CD8-positive, alpha-beta memory T cell (primary cell): ENCODE results near the gene PDZK1IP1. TPM values are rescaled to one million over a fixed set of nuclear protein-coding genes. Genes with fewer than 3 reads are reported as not detected.
A peak's percentile ranks its signal among the peaks of the same experiment; 100 is the strongest.

Experiments
- CTCF ChIA-PET: fragments of 350-600 bp; sonication (Branson Sonifier 250); formaldehyde crosslinking; loops from one replicate; lab custom pipeline; 2021; ENCODE audit warnings: antibody characterized with exemption; lab: Charles Lee
- POLR2A ChIA-PET: fragments of 350-600 bp; sonication (Branson Sonifier 250); formaldehyde crosslinking; loops from one replicate; lab custom pipeline; 2021; ENCODE audit warnings: antibody characterized with exemption; lab: Charles Lee
- DNase-seq, 5 donors: peaks; one replicate each; pipeline versions ENCODE4 v3.0.0 to v3.0.0-alpha.2; 2020 to 2022; ENCODE audit warnings: mixed read lengths in 1 of 5
- H3K27ac ChIP-seq: one replicate; pipeline ENCODE4 v1.7.0; 2013; ENCODE audit warnings: low read depth, mild to moderate bottlenecking, low read length, moderate library complexity
- H3K27me3 ChIP-seq: 2 replicates; pipeline ENCODE4 v1.7.0; 2013; ENCODE audit warnings: low read length, mild to moderate bottlenecking; ENCODE audit not compliant: insufficient read depth, poor library complexity, severe bottlenecking
- H3K36me3 ChIP-seq: 2 replicates; pipeline ENCODE4 v1.7.0; 2013; ENCODE audit warnings: mild to moderate bottlenecking, low read length, moderate library complexity; ENCODE audit not compliant: insufficient read depth
- H3K4me1 ChIP-seq: 2 replicates; pipeline ENCODE4 v1.7.0; 2013; ENCODE audit warnings: mild to moderate bottlenecking, low read length, moderate library complexity; ENCODE audit not compliant: insufficient read depth
- H3K4me3 ChIP-seq: 2 replicates; pipeline ENCODE4 v1.7.0; 2013; ENCODE audit warnings: mild to moderate bottlenecking, low read length
- H3K9me3 ChIP-seq: 2 replicates; pipeline ENCODE4 v1.7.0; 2013; ENCODE audit warnings: mild to moderate bottlenecking, low read length
- H3K27ac Mint-ChIP-seq, 8 donors: one replicate each; pipeline ENCODE4 v1.8.0; 2020 to 2021; ENCODE audit warnings: mixed read lengths in 8 of 8, mild to moderate bottlenecking in 6 of 8, inconsistent platforms in 3 of 8, moderate library complexity in 3 of 8
- H3K27me3 Mint-ChIP-seq, 2 donors: one replicate each; pipeline ENCODE4 v1.8.0; 2020 to 2021; ENCODE audit warnings: mixed read lengths in 2 of 2, mild to moderate bottlenecking in 1 of 2, moderate library complexity in 1 of 2
- H3K36me3 Mint-ChIP-seq, 3 donors: one replicate each; pipeline ENCODE4 v1.8.0; 2020 to 2021; ENCODE audit warnings: mixed read lengths in 3 of 3, inconsistent platforms in 1 of 3, mild to moderate bottlenecking in 1 of 3
- H3K4me1 Mint-ChIP-seq, 3 donors: one replicate each; pipeline ENCODE4 v1.8.0; 2020 to 2021; ENCODE audit warnings: mixed read lengths in 3 of 3, inconsistent platforms in 1 of 3, mild to moderate bottlenecking in 1 of 3
- H3K4me3 Mint-ChIP-seq, 7 donors: one replicate each; pipeline ENCODE4 v1.8.0; 2020 to 2021; ENCODE audit warnings: mixed read lengths in 7 of 7, mild to moderate bottlenecking in 6 of 7, moderate library complexity in 4 of 7, inconsistent platforms in 2 of 7
- H3K9me3 Mint-ChIP-seq, 5 donors: one replicate each; pipeline ENCODE4 v1.8.0; 2020 to 2022; ENCODE audit warnings: mixed read lengths in 5 of 5, mild to moderate bottlenecking in 3 of 5, moderate library complexity in 2 of 5, inconsistent platforms in 1 of 5
- polyA plus RNA-seq: library from polyadenylated mRNA; unstranded; fragments of 300-500 nt; fragmentation: Illumina TruSeq; gene quantifications from one replicate; pipeline ENCODE4 v1.2.3, GENCODE V29; 2021
- total RNA-seq, 2 experiments: library from RNA; stranded (reverse); gene quantifications; one replicate each; pipeline ENCODE4 v1.2.3, GENCODE V29; 2021

PDZK1IP1 gene
- total and polyA plus RNA-seq, 3 experiments from 2014 or later: not detected

DNA sequence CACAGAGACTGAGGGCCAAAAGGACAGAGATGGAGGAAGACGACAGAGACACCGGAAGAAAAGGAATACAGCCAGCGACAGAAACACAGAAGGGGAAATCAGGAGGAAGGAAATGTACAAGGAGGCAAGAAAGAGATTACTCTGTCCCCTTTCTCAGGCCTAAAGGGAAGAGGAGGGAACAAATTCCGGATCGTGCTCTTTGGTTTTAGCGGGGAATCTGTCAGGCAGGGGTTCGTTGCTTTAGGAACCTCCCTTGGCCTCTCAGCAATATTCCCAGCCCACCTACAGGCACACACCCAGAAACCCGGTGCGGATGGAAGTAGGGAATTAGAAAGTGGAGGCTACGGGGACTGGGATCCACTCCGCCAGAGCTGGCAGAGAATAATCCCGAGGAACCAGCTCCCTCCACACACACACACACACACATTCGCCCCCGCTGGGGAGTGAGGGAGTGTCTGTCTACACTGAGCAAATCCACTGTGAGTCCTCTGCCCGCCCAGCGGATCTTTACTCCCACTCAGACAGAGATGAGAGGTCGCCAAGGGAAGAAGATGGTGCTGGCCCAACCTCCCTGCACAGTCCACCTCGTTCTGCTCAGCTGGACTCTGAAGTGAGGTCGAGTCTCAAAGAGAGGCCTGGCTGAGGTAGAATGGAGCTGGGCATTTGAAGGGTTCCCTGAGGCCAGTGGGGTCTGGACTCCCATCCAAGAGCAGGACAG, 36.4 kb upstream of the PDZK1IP1 start:
- peak overlapping the region in 2 of 8 donors; percentile 6 to 51 for H3K27ac Mint-ChIP-seq
- POLR2A ChIA-PET: no interaction called here

DNA sequence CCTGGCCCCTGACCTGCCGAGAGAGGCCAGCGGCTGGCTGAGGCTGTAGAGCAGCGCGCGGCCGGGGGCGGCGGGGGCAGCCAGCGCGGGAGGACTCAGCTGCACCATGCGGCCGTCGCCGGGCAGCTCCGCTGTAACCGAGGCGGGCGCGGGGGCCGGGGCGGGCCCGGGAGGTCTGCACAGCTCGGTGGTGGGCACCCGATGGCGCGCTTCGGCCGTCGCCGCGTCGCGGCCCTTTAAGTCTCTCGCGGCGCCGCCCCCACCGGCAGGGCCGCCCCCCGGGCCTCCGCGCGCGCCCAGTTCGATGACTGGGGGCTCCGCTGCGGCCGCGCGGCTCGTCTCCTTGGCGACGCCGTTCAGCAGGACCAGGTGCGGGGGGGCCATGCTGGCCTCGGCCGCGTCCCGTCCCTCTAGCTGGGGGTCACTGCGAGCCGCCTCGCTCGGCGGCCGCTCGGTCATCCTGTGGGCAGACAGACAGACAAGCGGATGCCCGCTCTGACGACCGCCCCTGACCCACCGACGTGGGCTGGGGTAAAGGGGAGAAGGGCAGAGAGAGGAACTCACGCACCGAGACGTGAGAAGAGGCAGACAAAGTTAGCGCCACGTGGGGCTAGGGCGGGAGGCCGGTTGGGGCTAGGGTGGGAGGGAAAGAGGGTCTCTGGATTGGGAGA, 35.7 kb upstream of the PDZK1IP1 start:
- H3K27me3 ChIP-seq: peaks cover 44% of the 10 kb centered on the region
- Mint-ChIP-seq H3K27ac (peak overlapping the region in 2 of 8 donors; percentile 6 to 21), H3K9me3 (no peaks in the 10 kb centered on the region), H3K4me3 (peak overlapping the region; percentile 56 to 90 (median 65)), H3K36me3 (no peaks in the 10 kb centered on the region), H3K4me1 (peaks cover 14 to 20% (median 18%) of the 10 kb centered on the region in 3 donors), H3K27me3 (peaks cover 44 to 53% of the 10 kb centered on the region in 2 donors)
- H3K36me3 ChIP-seq: no peaks in the 10 kb centered on the region
- ChIA-PET CTCF (no interaction called here), POLR2A (no interaction called here)
- peaks cover 12% of the 10 kb centered on the region for H3K4me1 ChIP-seq
- no peak overlapping the region for H3K4me3 ChIP-seq
- no peak for DNase-seq
- no peaks in the 10 kb centered on the region for H3K9me3 ChIP-seq
- H3K27ac ChIP-seq: no peak overlapping the region

More for the DNA sequence above, 36.4 kb upstream of the PDZK1IP1 start:
- Histone ChIP-seq H3K27ac (no peak overlapping the region), H3K36me3 (no peaks in the 10 kb centered on the region), H3K9me3 (no peaks in the 10 kb centered on the region), H3K4me1 (peaks cover 19% of the 10 kb centered on the region), H3K4me3 (no peak overlapping the region), H3K27me3 (peaks cover 51% of the 10 kb centered on the region)
- Mint-ChIP-seq H3K36me3 (no peaks in the 10 kb centered on the region), H3K27me3 (peaks cover 43 to 52% of the 10 kb centered on the region in 2 donors), H3K9me3 (peaks cover 0 to under 1% (median 0%) of the 10 kb centered on the region in 5 donors), H3K4me1 (peaks cover 18 to 28% (median 24%) of the 10 kb centered on the region in 3 donors), H3K4me3 (peak overlapping the region; percentile 56 to 90 (median 65))
- DNase-seq: no peak
- CTCF ChIA-PET: no interaction called here

DNA sequence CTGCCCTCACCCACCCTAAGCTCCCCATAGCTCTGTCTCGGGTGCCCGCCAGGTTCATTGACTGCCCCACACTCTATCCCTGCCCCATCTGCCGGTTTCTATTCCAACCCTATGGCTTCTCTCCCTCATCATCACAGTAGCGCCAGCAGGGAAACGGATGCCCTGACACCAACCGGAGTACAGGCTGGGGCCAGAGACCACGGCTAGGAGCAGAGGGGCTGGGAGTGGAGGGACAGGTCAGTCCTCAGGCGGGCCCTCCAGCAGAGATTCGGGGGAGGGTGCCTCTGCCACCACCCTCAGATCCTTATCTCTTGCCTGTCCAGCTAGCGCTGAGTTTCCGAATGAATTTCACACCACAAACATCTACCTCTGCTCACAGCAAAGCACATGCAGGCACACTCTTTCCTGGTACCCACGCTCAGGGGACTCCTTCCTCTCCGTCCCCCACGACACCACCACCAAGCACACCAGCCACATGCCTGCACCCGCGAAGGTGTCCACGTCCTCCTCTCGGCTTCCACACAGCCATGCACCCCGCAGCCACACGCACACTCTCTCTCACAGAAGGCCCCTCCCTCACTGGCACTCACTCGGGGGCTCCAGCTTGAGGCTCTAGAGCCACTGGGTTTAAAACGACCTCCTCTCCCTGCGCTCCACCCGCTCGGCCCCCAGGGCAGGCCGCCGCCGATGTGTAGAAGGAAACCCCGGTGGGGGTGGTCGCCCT, 35.0 kb upstream of the PDZK1IP1 start:
- no peak overlapping the region for H3K4me3 Mint-ChIP-seq
- Histone ChIP-seq H3K9me3 (no peaks in the 10 kb centered on the region), H3K4me1 (peaks cover 5% of the 10 kb centered on the region), H3K4me3 (no peak overlapping the region), H3K27me3 (peaks cover 36% of the 10 kb centered on the region), H3K27ac (no peak overlapping the region), H3K36me3 (no peaks in the 10 kb centered on the region)
- DNase-seq: no peak
- H3K36me3 Mint-ChIP-seq: no peaks in the 10 kb centered on the region
- H3K9me3 Mint-ChIP-seq: no peaks in the 10 kb centered on the region
- peaks cover 7 to 13% (median 10%) of the 10 kb centered on the region in 3 donors for H3K4me1 Mint-ChIP-seq
- ChIA-PET POLR2A (no interaction called here), CTCF (no interaction called here)
- H3K27ac Mint-ChIP-seq: no peak overlapping the region
- peaks cover 42 to 52% of the 10 kb centered on the region in 2 donors for H3K27me3 Mint-ChIP-seq

DNA sequence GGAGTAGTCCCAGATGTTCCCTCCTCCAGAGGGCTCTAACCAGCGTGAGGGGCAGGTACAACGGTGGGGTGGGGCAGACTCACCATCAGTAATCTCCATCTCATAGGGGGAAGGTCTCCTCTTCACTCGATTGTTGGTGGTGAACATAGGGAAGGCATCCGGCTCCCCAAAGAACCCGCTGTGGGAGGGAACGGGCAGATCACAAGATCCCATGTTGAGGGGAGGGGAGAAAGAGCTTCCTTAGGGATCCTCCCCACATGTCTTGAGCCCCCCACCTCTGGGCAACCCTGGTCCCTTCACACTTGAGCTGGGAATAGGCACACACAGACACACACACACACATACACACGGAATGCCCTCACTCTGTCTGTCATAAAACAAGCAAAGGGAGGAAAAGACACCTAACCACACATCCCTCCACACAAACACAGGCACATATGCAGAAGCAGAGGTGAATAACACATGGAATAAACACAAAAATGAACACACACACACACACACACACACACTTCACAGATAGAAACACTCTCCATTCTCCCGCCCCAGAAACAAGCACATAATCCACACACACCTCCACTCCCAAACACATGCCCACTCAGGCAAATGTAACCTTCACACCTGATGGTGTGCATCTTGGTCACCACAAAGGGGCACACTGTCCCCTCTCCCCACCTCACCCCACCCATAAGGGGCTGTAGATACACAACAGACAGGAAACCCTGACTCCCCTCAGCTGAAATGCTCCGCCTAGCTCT, 34.3 kb upstream of the PDZK1IP1 start:
- Mint-ChIP-seq H3K4me3 (no peak overlapping the region), H3K27ac (no peak overlapping the region), H3K27me3 (peaks cover 36 to 45% of the 10 kb centered on the region in 2 donors), H3K9me3 (no peaks in the 10 kb centered on the region), H3K4me1 (peaks cover 3 to 6% (median 6%) of the 10 kb centered on the region in 3 donors), H3K36me3 (no peaks in the 10 kb centered on the region)
- no peak for DNase-seq
- no peaks in the 10 kb centered on the region for H3K9me3 ChIP-seq
- peaks cover 29% of the 10 kb centered on the region for H3K27me3 ChIP-seq
- H3K4me3 ChIP-seq: no peak overlapping the region
- ChIA-PET CTCF (no interaction called here), POLR2A (no interaction called here)
- H3K36me3 ChIP-seq: no peaks in the 10 kb centered on the region
- no peaks in the 10 kb centered on the region for H3K4me1 ChIP-seq
- H3K27ac ChIP-seq: no peak overlapping the region

DNA sequence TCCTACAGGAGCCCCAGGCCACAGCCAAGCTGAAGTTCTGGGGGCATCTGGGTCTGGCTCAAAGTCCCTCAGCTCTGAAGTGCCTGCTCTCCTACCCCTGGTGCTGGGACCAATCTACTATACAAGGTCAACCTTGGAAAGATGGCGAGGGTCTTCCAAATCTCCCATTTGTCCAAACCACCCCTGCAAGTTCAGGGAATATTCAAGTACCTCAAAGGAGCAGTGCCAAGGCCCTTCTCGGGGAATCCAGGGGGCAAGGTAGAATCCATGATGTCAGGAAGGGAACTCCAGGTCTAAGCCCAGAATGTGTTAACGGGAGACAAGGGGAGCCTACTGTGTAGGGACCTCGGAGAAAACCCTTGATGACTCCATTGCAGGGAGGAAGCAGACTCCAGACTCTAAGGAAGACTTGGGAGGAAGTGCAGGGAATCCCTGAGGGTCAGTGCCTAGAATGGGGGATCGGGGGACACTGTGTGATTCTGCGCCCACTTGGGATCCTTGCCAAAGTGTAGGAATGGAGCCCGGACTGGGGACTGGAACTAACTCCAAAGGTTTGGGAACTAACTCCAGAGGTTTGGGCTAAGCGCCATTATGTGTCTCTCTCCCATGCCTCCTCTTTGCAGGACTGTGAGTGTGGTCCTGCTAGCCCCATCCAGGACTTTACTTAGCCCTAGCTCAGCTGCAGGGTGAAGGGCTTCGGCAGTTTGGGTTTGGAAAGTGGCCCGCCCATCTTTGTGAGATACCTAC, 33.5 kb upstream of the PDZK1IP1 start:
- CTCF ChIA-PET: no interaction called here
- Histone ChIP-seq H3K4me1 (no peaks in the 10 kb centered on the region), H3K9me3 (no peaks in the 10 kb centered on the region), H3K27me3 (peaks cover 23% of the 10 kb centered on the region), H3K4me3 (no peak overlapping the region), H3K36me3 (no peaks in the 10 kb centered on the region), H3K27ac (no peak overlapping the region)
- no peak for DNase-seq
- Mint-ChIP-seq H3K27ac (no peak overlapping the region), H3K4me1 (peaks cover 3 to 6% (median 5%) of the 10 kb centered on the region in 3 donors), H3K4me3 (no peak overlapping the region), H3K27me3 (peaks cover 32 to 40% of the 10 kb centered on the region in 2 donors), H3K9me3 (no peaks in the 10 kb centered on the region), H3K36me3 (no peaks in the 10 kb centered on the region)
- POLR2A ChIA-PET: no interaction called here

DNA sequence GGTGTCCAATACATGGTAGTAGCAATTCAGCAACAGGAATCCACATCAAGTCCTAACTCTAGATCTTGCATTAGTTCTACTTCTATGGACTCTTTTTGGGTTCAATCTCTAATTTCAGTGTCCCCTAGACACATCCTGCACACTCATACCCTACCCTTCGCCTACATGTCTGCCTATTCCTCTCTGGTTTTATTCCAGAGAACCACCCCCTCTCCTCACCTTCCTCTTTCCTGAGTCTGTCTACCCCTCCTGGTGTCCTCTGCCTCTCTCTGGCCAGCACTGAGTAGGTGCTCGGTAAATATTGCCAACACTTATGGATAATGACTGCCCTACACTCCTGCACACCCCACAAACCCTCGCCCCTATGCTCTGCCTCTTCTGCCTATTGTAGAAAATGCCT, 32.6 kb upstream of the PDZK1IP1 start:
- CTCF ChIA-PET: no interaction called here
- Mint-ChIP-seq H3K27me3 (peaks cover 23 to 31% of the 10 kb centered on the region in 2 donors), H3K36me3 (no peaks in the 10 kb centered on the region), H3K27ac (no peak overlapping the region), H3K4me1 (peaks cover 3 to 6% (median 5%) of the 10 kb centered on the region in 3 donors), H3K4me3 (no peak overlapping the region), H3K9me3 (no peaks in the 10 kb centered on the region)
- Histone ChIP-seq H3K27me3 (peaks cover 16% of the 10 kb centered on the region), H3K36me3 (no peaks in the 10 kb centered on the region), H3K27ac (no peak overlapping the region), H3K4me1 (no peaks in the 10 kb centered on the region), H3K9me3 (no peaks in the 10 kb centered on the region), H3K4me3 (no peak overlapping the region)
- no peak for DNase-seq
- POLR2A ChIA-PET: no interaction called here

DNA sequence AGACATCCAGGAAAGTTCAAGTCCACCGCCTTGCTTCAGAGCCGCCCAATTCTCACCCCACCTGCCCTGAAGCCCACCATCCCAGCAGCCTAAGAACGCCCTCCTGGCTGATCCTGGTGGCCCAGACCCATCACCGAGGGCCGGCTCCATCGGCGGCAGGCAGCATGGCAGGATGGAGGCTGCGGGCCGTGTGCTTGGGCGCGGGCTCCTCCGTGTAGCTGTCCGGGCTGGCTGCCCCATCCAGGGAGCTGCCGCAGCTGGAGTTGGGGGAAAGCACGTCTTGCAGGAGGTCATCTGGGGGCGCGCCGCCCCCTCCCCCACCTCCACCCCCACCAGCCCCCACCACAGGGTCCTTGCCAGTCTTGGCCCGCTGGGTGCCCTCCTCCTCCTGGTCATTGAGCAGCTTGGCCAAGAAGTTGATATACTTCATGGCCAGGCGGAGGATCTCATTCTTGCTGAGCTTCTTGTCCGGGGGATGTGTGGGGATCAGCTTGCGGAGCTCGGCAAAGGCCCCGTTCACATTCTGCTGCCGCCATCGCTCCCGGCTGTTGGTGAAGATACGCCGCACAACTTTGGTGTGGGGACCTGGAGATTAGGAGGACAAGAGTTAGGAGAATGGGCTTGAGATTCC, 29.9 kb upstream of the PDZK1IP1 start:
- peaks cover 11 to 14% of the 10 kb centered on the region in 2 donors for H3K27me3 Mint-ChIP-seq
- H3K9me3 Mint-ChIP-seq: no peaks in the 10 kb centered on the region
- H3K4me3 ChIP-seq: no peak overlapping the region
- DNase-seq: no peak
- ChIA-PET POLR2A (no interaction called here), CTCF (no interaction called here)
- no peak overlapping the region for H3K27ac Mint-ChIP-seq
- no peak overlapping the region for H3K27ac ChIP-seq
- H3K4me1 ChIP-seq: no peaks in the 10 kb centered on the region
- no peaks in the 10 kb centered on the region for H3K36me3 Mint-ChIP-seq
- no peaks in the 10 kb centered on the region for H3K9me3 ChIP-seq
- no peaks in the 10 kb centered on the region for H3K36me3 ChIP-seq
- no peaks in the 10 kb centered on the region for H3K4me1 Mint-ChIP-seq
- no peak overlapping the region for H3K4me3 Mint-ChIP-seq
- peaks cover 7% of the 10 kb centered on the region for H3K27me3 ChIP-seq
